Tibial nerve (tissue), 4 donors: ENCODE results near the gene TFB1M. TPM values are rescaled to one million over a fixed set of nuclear protein-coding genes. Genes with fewer than 3 reads are reported as not detected.

Experiments used
- DNase-seq, 2 donors: peaks; one replicate each; pipeline ENCODE4 v3.0.0-alpha.2; 2019; ENCODE audit warnings: low spot score in 2 of 2
- H3K27ac ChIP-seq, 4 donors: fragments of 200-600 bp; sonication (generic) in 3 of 4; one replicate each; pipeline ENCODE4 v1.5.1; 2017 to 2019; ENCODE audit warnings: mild to moderate bottlenecking in 1 of 4
- H3K27me3 ChIP-seq, 2 donors: fragments of 200-600 bp; sonication (generic) in 1 of 2; one replicate each; pipeline versions ENCODE4 v1.5.1 to v1.6.0; 2017 to 2019
- H3K36me3 ChIP-seq, 3 donors: fragments of 200-600 bp; sonication (generic); one replicate each; pipeline ENCODE4 v1.5.1; 2018 to 2019
- H3K4me1 ChIP-seq, 4 donors: fragments of 200-600 bp; sonication (generic) in 3 of 4; one replicate each; pipeline ENCODE4 v1.5.1; 2017 to 2019
- H3K4me3 ChIP-seq, 4 donors: fragments of 200-600 bp; sonication (generic) in 3 of 4; one replicate each; pipeline ENCODE4 v1.5.1; 2017 to 2019; ENCODE audit warnings: mild to moderate bottlenecking in 1 of 4, moderate library complexity in 1 of 4
- H3K9me3 ChIP-seq, 4 donors: fragments of 200-600 bp; sonication (generic) in 3 of 4; one replicate each; pipeline ENCODE4 v1.5.1; 2017 to 2019
- CTCF ChIP-seq, 5 experiments: fragments of 200-600 bp in 3 of 5; fragments of 450-650 bp in 2 of 5; sonication (generic) in 3 of 5; IDR thresholded peaks; one replicate each; pipeline ENCODE4 v1.5.1; 2016 to 2019; ENCODE audit warnings: antibody characterized with exemption in 5 of 5, mild to moderate bottlenecking in 3 of 5, moderate library complexity in 2 of 5
- EP300 ChIP-seq, 2 donors: sonication (generic); formaldehyde crosslinking; IDR thresholded peaks; one replicate each; pipeline ENCODE4 v1.6.1; 2017; ENCODE audit warnings: antibody characterized with exemption in 2 of 2, mild to moderate bottlenecking in 1 of 2
- POLR2A ChIP-seq, 2 donors: fragments of 450-650 bp; IDR thresholded peaks; one replicate each; pipeline ENCODE4 v1.6.1; 2017; ENCODE audit warnings: antibody characterized with exemption in 2 of 2, mild to moderate bottlenecking in 2 of 2, moderate library complexity in 2 of 2
- WGBS, 2 donors: methylation state at CpG; one replicate each; pipeline ENCODE4 v1.1.5; 2018; 5-methylcytosine and 5-hydroxymethylcytosine counted together
- total RNA-seq, 4 donors: library from RNA; depleted of rRNA; stranded (reverse); fragments of >200 nt; gene quantifications; one replicate each; pipeline ENCODE4 v1.1.0, GENCODE V29; 2016

TFB1M gene
- total RNA-seq, 4 donors from 2014 or later, result 21.4 to 52.7 (median 22.1) TPM

- no peaks in the 10 kb centered on the region for H3K4me1 ChIP-seq
- peaks cover 0 to 5% of the 10 kb centered on the region in 2 donors for H3K27me3 ChIP-seq
- no peak for DNase-seq
- no peak overlapping the region for H3K27ac ChIP-seq
- H3K9me3 ChIP-seq, result no peaks in the 10 kb centered on the region
- TF ChIP-seq CTCF (IDR thresholded peaks at IDR 0.05) (no peak), POLR2A (IDR thresholded peaks at IDR 0.05) (no peak), EP300 (IDR thresholded peaks at IDR 0.05) (no peak)
- no peak overlapping the region for H3K4me3 ChIP-seq
- WGBS, 2 donors, result 43 to 53% methylated on average over 11 of the region's 11 CpGs
- no peaks in the 10 kb centered on the region for H3K36me3 ChIP-seq
Measured at GRCh38 chr6:155216312-155217046, 97.8 kb downstream of the TFB1M start.

- WGBS, 2 donors, result 94 to 97% methylated on average over 3 to 4 of the region's 4 CpGs
- H3K4me1 ChIP-seq, result no peaks in the 10 kb centered on the region
- TF ChIP-seq EP300 (IDR thresholded peaks at IDR 0.05), result no peak
- TF ChIP-seq POLR2A (IDR thresholded peaks at IDR 0.05), result no peak
- TF ChIP-seq CTCF (IDR thresholded peaks at IDR 0.05), result no peak
- no peak overlapping the region for H3K27ac ChIP-seq
- DNase-seq, result no peak
- H3K4me3 ChIP-seq, result no peak overlapping the region
- no peaks in the 10 kb centered on the region for H3K9me3 ChIP-seq
- H3K36me3 ChIP-seq, result no peaks in the 10 kb centered on the region
- H3K27me3 ChIP-seq, result peaks cover 0 to 5% of the 10 kb centered on the region in 2 donors
Measured at GRCh38 chr6:155215906-155216305, 98.4 kb downstream of the TFB1M start.

- Histone ChIP-seq H3K4me1 (no peaks in the 10 kb centered on the region), H3K27ac (no peak overlapping the region), H3K27me3 (peaks cover 0 to 5% of the 10 kb centered on the region in 2 donors), H3K9me3 (no peaks in the 10 kb centered on the region), H3K36me3 (no peaks in the 10 kb centered on the region), H3K4me3 (no peak overlapping the region)
- WGBS, 2 donors, result 86 to 94% methylated on average over 18 to 23 of the region's 23 CpGs
- DNase-seq, result no peak
- no peak for TF ChIP-seq POLR2A (IDR thresholded peaks at IDR 0.05)
- no peak for TF ChIP-seq CTCF (IDR thresholded peaks at IDR 0.05)
- no peak for TF ChIP-seq EP300 (IDR thresholded peaks at IDR 0.05)
Measured at GRCh38 chr6:155213611-155214372, 100.5 kb downstream of the TFB1M start.

- H3K27me3 ChIP-seq, result peaks cover 0 to 5% of the 10 kb centered on the region in 2 donors
- H3K9me3 ChIP-seq, result no peaks in the 10 kb centered on the region
- WGBS, 2 donors, result 88% methylated on average over 16 of the region's 16 CpGs
- no peaks in the 10 kb centered on the region for H3K4me1 ChIP-seq
- DNase-seq, result no peak
- no peak overlapping the region for H3K4me3 ChIP-seq
- H3K27ac ChIP-seq, result no peak overlapping the region
- TF ChIP-seq POLR2A (IDR thresholded peaks at IDR 0.05) (no peak), CTCF (IDR thresholded peaks at IDR 0.05) (no peak)
- H3K36me3 ChIP-seq, result no peaks in the 10 kb centered on the region
Measured at GRCh38 chr6:155212616-155213380, 101.5 kb downstream of the TFB1M start.
